Measurements from ENCODE around the gene ITGA3. TPM values are rescaled to one million over a fixed set of nuclear protein-coding genes. Genes with fewer than 3 reads are reported as not detected.

ITGA3 gene
- polyA plus RNA-seq, 1 of the 3 experiments (the other 2 are of a cell fraction), result 766 TPM

- CTCF ChIA-PET, result interaction anchor here (0.7 to 15.0 kb wide), 14 partner anchors 9 to 301 kb away, joined by 3 to 297 read pairs (median 5); partner anchors contain the start of gene LRRC59
Observed at GRCh38 chr17:50096758-50097157, 40.8 kb downstream of the ITGA3 start.

GRCh38 chr17:50097455-50097854, 41.5 kb downstream of the ITGA3 start:
- no peaks in the 10 kb centered on the region for H3K27me3 ChIP-seq (ENCODE audit: insufficient read depth)
- no peak overlapping the region for H3K9ac ChIP-seq
- H3K4me3 ChIP-seq (ENCODE audit: low read depth in 2 of 2, low read length in 1 of 2), result no peak overlapping the region
- H3K9me2 ChIP-seq, result no peaks in the 10 kb centered on the region
- no peaks in the 10 kb centered on the region for H3K9me3 ChIP-seq
- H3K79me2 ChIP-seq (ENCODE audit: insufficient read depth), result no peaks in the 10 kb centered on the region
- H3F3A ChIP-seq (replicated peaks; ENCODE audit: insufficient read depth), result peaks cover 34% of the 10 kb centered on the region
- ChIA-PET POLR2A (no interaction called here), CTCF (interaction anchor here (0.7 to 15.0 kb wide), 12 partner anchors 10 to 104 kb away, joined by 3 to 297 read pairs (median 5); partner anchors contain the start of gene COL1A1)
- no peak overlapping the region for H3K4me2 ChIP-seq
- DNase-seq, result no peak
- H3K27ac ChIP-seq (ENCODE audit: low read depth in 2 of 2, low read length in 1 of 2), result no peak overlapping the region
- H3K4me1 ChIP-seq (ENCODE audit: control insufficient read depth in 1 of 2, insufficient read depth in 2 of 2, low read depth in 1 of 2, low read length in 1 of 2), result peaks cover 3 to 35% of the 10 kb centered on the region in 2 experiments; a peak in 1 of 4 replicates
- 100% methylated on average over 5 of the region's 7 CpGs for WGBS (ENCODE audit: low lambda C conversion rate)
- peaks cover 17% of the 10 kb centered on the region for H4K20me1 ChIP-seq (ENCODE audit: insufficient read depth)
- H2AFZ ChIP-seq (ENCODE audit: low read depth), result no peak overlapping the region
- H3K36me3 ChIP-seq (replicated peaks in 1 of 2; ENCODE audit: control insufficient read depth in 1 of 2, insufficient read depth in 2 of 2, low read length in 1 of 2), result peaks cover 0 to 17% of the 10 kb centered on the region in 2 experiments
- TF ChIP-seq FOXM1 (IDR thresholded peaks at IDR 0.05; ENCODE audit: low read depth) (no peak), PBX3 (IDR thresholded peaks at IDR 0.05) (no peak), TAF1 (IDR thresholded peaks at IDR 0.05; ENCODE audit: borderline replicate concordance, low read depth, low read length) (no peak), USF1 (IDR thresholded peaks at IDR 0.05; ENCODE audit: borderline replicate concordance, low read depth) (no peak), EZH2phosphoT487 (IDR thresholded peaks at IDR 0.05; ENCODE audit: borderline replicate concordance, low read depth) (no peak), TEAD4 (IDR thresholded peaks at IDR 0.05; ENCODE audit: borderline replicate concordance, insufficient read depth) (no peak), GABPA (IDR thresholded peaks at IDR 0.05; ENCODE audit: low read depth) (no peak), MEF2A (IDR thresholded peaks at IDR 0.05; ENCODE audit: borderline replicate concordance, low read depth) (no peak), GATA2 (CRISPR knock-in tag; IDR thresholded peaks at IDR 0.05) (no peak), FOXJ3 (CRISPR knock-in tag; IDR thresholded peaks at IDR 0.05) (no peak), USF2 (IDR thresholded peaks at IDR 0.05; ENCODE audit: borderline replicate concordance, low read depth, low read length) (no peak)

More at GRCh38 chr17:50096758-50097157, 40.8 kb downstream of the ITGA3 start:
- Histone ChIP-seq H2AFZ (ENCODE audit: low read depth) (no peak overlapping the region), H3K36me3 (replicated peaks in 1 of 2; ENCODE audit: control insufficient read depth in 1 of 2, insufficient read depth in 2 of 2, low read length in 1 of 2) (peaks cover 0 to 17% of the 10 kb centered on the region in 2 experiments), H3K4me2 (peak overlapping the region; percentile 100; the same call in 1 of the 2 replicates), H3K9ac (no peak overlapping the region), H3K9me2 (no peaks in the 10 kb centered on the region), H3K27me3 (ENCODE audit: insufficient read depth) (no peaks in the 10 kb centered on the region), H4K20me1 (ENCODE audit: insufficient read depth) (peaks cover 21% of the 10 kb centered on the region), H3K79me2 (ENCODE audit: insufficient read depth) (no peaks in the 10 kb centered on the region), H3K4me3 (ENCODE audit: low read depth in 2 of 2, low read length in 1 of 2) (no peak overlapping the region; a peak in 1 of 4 replicates), H3K27ac (ENCODE audit: low read depth in 2 of 2, low read length in 1 of 2) (no peak overlapping the region), H3K4me1 (ENCODE audit: control insufficient read depth in 1 of 2, insufficient read depth in 2 of 2, low read depth in 1 of 2, low read length in 1 of 2) (peaks cover 3 to 28% of the 10 kb centered on the region in 2 experiments; a peak in 1 of 4 replicates), H3K9me3 (no peaks in the 10 kb centered on the region), H3F3A (replicated peaks; ENCODE audit: insufficient read depth) (peaks cover 41% of the 10 kb centered on the region)
- no peak for DNase-seq
- POLR2A ChIA-PET, result interaction anchor here (1.0 kb wide), 1 partner anchor 55 kb away, joined by 3 read pairs; no protein-coding TSS in a partner anchor
- WGBS (ENCODE audit: low lambda C conversion rate), result 61% methylated on average over 2 of the region's 3 CpGs
- TF ChIP-seq GATA2 (CRISPR knock-in tag; IDR thresholded peaks at IDR 0.05), result no peak
- TF ChIP-seq YY1 (IDR thresholded peaks at IDR 0.05; ENCODE audit: low read depth), result no peak
- TF ChIP-seq CTCF (IDR thresholded peaks at IDR 0.05), result no peak
- no peak for TF ChIP-seq CHD2 (IDR thresholded peaks at IDR 0.05; ENCODE audit: low read length, partially characterized antibody)
- no peak for TF ChIP-seq MXI1 (IDR thresholded peaks at IDR 0.05; ENCODE audit: low read depth, low read length)
- TF ChIP-seq EZH2phosphoT487 (IDR thresholded peaks at IDR 0.05; ENCODE audit: borderline replicate concordance, low read depth), result no peak
- TF ChIP-seq TCF12 (IDR thresholded peaks at IDR 0.05), result no peak
- no peak for TF ChIP-seq RFX5 (IDR thresholded peaks at IDR 0.05; ENCODE audit: low read length)
- TF ChIP-seq FOSL2 (IDR thresholded peaks at IDR 0.05; ENCODE audit: borderline replicate concordance, low read depth), result no peak
- TF ChIP-seq TAF1 (IDR thresholded peaks at IDR 0.05; ENCODE audit: borderline replicate concordance, low read depth, low read length), result no peak
- TF ChIP-seq USF2 (IDR thresholded peaks at IDR 0.05; ENCODE audit: borderline replicate concordance, low read depth, low read length), result no peak
- no peak for TF ChIP-seq NRF1 (IDR thresholded peaks at IDR 0.05; ENCODE audit: low read depth, low read length)
- no peak for TF ChIP-seq RAD21 (IDR thresholded peaks at IDR 0.05; ENCODE audit: low read length)
- no peak for TF ChIP-seq RXRA (IDR thresholded peaks at IDR 0.05; ENCODE audit: borderline replicate concordance, low read depth)
